Transverse colon (tissue), 4 donors: Measurements from ENCODE around the gene MAGOHB.
"Not testable (repeated sequence)": the region's sequence is repeated elsewhere in the genome, so short reads cannot be mapped to it uniquely, and the experiment has no call there.

ENCODE experiments used
- CTCF ChIP-seq, 5 experiments: fragments of 200-600 bp in 3 of 5; fragments of 450-650 bp in 2 of 5; sonication (generic) in 3 of 5; IDR thresholded peaks; 1 replicate in 2 of 5; 2 replicates in 3 of 5; pipeline ENCODE4 v1.5.1; 2016 to 2017; ENCODE audit warnings: antibody characterized with exemption in 5 of 5, inconsistent platforms in 3 of 5, mild to moderate bottlenecking in 2 of 5, moderate library complexity in 1 of 5
- EP300 ChIP-seq: sonication (generic); formaldehyde crosslinking; IDR thresholded peaks from one replicate; pipeline ENCODE4 v1.6.1; 2017; ENCODE audit warnings: antibody characterized with exemption, low read depth
- POLR2A ChIP-seq: fragments of 450-650 bp; IDR thresholded peaks from one replicate; pipeline ENCODE4 v1.6.1; 2016; ENCODE audit warnings: antibody characterized with exemption, mild to moderate bottlenecking, moderate library complexity
- POLR2AphosphoS5 ChIP-seq, 3 donors: sonication (generic); formaldehyde crosslinking; IDR thresholded peaks; one replicate each; pipeline ENCODE4 v1.6.1; 2016; ENCODE audit warnings: antibody characterized with exemption in 3 of 3

- TF ChIP-seq POLR2A; CTCF (IDR thresholded peaks at IDR 0.05); EP300; POLR2AphosphoS5 (IDR thresholded peaks at IDR 0.05): not testable (repeated sequence)
Measured at GRCh38 chr12:10572021-10572490, 41.4 kb downstream of the MAGOHB start.
